Activated T-cell treated with anti-CD3 and anti-CD28 coated beads for 4 hours (primary cell): ENCODE data around the gene HPF1.
A peak's percentile ranks its signal among the peaks of the same experiment; 100 is the strongest.
"Not testable (repeated sequence)": the region's sequence is repeated elsewhere in the genome, so short reads cannot be mapped to it uniquely, and the experiment has no call there.

ENCODE experiments used
- DNase-seq: peaks from one replicate; pipeline ENCODE4 v3.0.0-alpha.2; 2020

The HPF1 gene

DNA sequence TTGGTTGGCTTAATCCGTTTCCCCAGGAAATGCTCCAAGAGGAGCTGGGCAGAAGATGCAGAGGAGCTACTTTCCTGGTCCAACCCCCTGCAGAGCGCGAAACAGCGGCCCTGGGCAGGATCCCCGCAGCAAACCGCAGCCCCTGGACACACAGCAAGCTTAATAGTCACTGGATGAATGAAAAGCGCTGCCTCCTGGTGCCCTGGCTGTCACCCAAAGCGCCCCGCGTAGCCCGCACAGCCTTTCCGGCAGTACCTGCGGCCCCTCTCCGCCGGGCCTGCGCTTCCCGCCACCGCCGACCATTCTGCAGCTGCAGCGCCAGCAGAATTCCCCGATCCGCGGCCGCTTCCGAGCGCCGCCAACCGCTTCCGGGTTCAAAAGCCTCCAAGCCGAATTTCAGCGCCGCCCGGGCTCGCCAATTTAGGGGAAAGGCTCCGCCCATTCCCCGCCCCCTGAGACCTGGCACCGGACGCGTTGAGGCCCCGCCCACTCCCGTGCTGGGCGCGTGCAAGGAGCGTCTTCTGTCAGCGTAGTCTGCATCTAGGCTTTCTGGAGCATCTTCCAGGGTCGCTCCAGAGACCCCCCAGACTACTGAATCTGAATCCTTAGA lies at the start of gene HPF1:
TSS of gene HPF1 (minus strand) at position 370 of the 610 bp plus-strand sequence. CDS start at position 303, 67 bp downstream.
- DNase-seq = peak; percentile 94

DNA sequence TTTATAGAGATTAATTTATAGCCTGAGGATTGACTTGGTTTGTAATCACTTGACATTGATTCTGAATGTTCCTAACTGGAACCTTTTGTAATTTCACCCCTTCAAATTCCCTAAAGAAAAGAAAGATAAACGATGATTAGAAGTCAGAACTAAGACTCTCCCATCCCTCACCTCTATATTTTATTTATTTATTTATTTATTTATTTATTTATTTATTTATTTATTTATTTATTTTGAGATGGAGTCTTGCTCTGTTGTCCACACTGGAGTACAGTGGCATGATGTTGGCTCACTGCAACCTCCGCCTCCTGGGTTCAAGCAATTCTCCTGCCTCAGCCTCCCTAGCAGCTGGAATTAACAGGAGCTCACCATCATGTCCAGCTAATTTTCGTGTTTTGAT lies 49.0 kb upstream of the HPF1 start:
- not testable (repeated sequence) for DNase-seq

DNA sequence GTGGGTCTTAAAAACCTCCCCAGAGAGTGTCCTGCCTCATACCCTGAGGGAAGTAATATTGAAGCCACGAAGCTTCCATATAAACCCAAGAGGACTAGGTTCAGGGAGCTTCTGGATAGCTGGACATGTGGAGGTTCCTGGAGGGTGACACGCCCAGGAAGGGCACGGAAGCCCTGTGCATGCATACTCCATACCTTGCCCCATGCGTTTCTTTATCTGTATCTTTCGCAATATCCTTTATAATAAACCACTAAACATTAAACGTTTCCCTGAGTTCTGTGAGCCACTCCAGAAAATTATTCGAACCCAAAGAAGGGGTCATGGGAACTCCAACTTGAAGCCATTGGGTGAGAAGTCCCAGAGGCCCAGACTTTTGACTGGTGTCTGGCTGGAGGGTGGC lies 45.7 kb upstream of the HPF1 start:
- DNase-seq = no peak

DNA sequence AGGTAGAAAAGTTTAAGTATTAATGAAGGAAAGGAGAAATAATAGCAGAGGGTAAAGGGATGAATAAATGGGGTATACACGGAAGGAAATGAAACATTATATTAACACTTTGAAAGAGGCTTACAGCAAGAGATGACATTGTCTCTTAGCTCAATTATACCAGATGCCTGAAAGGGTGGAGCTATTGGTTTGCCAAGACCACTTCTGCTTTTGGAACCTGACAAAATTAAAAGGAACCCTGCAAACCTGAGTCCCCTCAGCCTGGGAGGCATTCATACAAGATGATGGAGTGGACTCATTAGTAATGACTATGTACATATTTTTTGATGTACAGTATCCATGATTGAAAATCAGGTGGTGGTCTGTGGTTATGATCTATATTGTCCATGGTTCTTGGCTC lies 45.1 kb upstream of the HPF1 start:
- DNase-seq = no peak

DNA sequence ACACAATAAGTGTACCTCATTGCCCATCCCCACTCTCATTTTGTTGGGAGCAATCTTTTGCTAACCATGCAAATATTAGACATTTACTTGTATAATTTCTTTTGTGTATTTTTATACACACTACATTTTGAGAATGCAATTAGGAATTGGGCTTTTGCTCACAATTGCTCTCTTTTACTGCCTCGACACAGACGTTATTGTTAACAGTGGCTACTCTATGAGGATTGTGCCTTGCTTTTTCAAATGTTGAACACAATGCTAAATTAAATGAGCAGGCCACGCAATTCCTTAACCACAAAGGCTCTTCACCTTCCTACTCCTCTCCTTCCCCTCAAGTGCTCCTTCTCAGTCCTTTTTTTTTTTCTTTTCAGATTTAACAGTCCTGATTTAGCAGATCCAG lies 42.8 kb upstream of the HPF1 start:
- no peak for DNase-seq

DNA sequence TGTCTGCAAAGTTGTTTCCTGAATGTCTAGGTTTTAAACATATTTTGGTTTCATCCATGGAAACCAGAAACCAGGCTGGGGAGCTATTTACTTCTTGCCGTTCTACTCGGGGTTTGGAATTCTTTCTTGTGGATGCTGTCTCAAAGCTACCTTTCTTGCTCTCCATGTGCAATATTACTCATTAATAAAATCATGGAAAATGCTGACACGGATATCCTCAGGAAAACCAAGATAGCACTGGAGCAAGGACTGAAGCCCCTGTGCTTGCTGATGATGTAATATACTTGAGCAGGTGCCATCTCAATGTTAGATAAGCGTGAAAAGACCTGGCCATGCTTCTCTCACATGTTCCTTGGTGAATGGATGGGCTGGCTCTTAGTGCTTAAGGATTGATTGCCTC lies 41.5 kb upstream of the HPF1 start:
- DNase-seq = no peak

DNA sequence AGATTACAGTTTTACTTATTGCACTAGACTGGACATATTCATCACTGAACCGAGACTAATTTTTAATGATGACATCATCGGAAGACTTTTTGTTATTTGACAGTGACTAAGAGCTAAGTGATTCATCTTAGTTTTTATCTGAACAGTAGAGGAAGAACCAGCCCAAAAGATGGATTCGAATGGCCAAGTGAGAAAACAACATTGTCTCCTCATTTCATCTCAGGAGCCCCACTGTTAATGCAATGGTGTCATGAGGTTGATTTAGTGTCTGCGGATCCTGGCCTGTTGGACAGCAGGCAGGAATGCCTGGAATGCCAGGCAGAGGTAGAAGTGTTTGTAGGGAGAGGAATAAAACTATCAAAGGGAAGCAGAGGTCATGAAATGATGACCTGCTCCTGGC lies 37.8 kb upstream of the HPF1 start:
- no peak for DNase-seq

DNA sequence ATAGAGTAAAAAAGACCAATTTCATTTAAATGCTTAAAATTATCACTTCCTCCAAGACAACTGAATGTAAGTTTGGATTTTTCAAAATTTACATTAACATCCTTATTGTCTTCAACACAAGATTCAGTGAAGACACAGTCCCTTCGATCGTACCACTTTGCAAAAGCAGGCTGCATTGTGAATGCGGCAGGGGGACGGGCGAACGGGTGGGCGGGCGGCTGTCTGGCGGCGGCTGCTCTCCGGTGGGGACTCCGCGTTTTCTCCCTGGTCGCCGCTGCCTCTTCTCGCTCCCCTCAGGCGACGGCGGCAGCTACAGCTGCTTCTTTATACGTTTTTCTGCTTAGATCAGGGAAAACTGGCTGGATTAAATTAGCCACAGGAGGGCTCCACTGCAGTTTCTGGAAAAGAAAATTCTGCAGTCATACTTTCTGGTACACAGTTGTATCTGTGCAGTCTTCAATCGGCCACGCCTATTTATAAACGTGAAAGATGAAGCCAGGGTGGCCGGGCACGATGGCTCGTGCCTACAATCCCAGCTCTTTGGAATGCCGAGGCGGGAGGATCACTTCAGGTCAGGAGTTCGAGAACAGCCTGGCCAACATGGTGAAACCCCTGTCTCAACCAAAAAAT lies 33.9 kb upstream of the HPF1 start:
- no peak for DNase-seq

DNA sequence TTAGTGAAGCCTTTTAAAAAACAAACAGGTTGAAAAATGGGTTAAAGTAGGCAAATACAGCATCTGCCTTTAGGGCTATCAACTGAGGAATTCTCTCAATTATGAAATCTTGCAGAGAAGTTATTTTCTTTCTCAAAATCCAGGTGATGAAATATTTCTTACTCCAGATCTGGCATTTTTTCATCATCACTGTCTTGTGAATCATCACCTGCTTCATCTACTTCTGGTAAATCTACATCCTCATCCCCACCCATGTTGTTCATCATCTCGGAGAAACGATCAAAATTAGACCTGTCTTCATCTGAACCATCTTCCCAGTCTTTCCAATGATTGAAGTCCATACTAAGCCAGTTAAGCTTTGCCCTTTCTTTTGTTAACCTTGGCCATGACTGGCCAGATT lies 33.3 kb upstream of the HPF1 start:
- DNase-seq = no peak

DNA sequence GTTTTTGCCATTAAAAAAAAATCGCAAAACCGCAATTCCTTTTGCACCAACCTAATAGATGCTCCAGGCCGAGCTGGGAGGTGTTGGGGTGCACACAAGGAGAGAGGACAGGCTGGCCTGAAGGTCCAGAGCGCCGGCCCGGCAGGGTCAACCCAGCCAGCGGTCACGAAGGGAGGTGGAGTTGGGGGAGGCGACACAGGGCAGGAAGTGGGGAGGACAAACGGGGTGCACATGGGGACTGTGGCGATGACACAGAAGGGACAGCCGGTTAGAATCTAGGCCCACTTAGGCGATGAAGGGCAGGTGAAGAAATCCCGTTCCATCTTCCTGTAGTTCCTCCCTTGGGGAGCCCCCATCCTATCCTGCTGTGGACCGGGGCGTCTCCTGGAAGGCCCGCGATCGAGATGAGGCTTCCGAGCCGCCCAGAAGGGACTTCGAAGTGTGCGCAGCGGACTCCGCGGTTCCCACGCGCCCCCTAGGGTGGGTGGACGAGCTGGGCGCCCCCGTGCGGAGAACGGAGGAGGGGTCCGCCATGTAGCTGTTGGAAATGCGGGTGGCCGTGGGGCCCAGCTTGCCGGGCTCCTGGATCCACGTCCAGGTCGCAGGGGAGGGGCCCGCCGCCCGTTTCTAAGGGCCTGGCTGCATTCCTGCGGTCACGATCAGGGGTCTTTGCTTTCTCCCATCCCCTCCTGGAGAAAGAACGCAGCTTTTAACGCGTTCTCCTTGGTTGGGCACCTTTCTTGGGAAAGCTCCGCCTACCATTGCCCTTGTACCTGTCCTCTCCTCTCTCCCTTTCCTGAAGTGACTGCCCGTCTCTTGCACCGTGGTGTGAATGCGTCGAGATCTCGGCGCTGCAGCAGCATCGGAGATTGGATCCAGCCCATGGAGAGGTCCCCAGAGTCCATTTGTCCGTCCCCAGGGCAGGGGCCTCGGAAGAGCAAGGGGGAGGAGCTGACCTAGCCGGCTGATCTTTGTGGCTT lies 17.0 kb upstream of the HPF1 start:
- DNase-seq = no peak

DNA sequence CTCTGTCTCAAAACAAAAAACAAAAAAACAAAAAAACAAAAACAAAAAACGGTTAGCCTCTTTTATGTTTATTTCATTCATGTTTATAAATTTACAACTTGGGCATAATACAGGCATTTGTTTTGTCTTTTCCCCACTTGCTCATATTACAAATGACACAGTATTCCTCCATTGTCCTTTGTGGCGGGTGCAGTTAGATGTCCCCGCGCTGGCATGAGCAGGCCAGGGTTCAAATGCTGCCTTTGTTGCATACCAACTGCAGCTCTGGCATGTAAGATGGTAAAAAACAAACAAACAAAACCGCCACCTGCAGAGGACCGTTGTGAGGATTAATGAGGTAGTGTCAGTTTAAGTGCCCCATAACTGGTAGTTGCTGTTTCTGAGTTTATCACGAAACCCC lies 16.1 kb upstream of the HPF1 start:
- no peak for DNase-seq

DNA sequence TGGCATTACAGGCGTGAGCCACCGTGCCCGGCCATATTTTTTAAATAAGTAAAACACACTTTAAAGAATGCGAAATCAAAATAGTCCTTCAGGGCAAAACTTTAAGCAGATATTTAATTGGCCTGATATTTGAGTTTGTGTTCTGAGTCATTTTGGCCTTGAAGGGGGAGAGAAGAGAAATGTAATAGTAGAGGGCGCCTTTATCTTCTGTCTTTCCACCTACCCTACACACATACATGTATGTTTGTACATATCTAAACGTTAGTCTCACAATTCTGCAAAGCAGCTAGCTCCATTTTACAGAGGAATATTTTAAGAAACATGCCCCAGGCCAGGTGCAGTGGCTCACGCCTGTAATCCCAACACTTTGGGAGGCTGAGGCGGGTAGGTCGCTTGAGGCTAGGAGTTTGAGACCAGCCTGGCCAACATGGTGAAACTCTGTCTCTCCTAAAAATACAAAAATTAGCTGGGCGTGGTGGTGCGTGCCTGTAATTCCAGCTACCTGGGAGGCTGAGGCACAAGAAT lies 13.9 kb upstream of the HPF1 start:
- DNase-seq = not testable (repeated sequence)

DNA sequence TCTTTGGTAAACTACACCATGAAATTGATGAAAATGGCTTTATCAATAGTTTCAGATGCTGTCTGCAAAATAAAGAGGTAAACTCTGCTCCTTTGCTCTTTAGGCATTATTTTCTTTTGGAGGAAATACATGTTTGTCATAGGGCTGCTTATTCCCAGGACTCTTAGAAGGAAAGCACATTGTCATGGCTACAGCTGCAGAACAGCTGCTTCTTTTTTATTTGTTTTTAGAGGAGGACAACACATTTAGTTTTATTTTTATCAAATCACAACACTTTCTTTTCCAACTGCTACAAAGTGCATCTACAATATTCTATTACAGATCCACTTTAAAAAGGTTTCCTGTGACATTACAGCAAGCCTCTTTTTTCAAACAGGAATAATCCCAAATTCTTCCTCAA lies 12.7 kb upstream of the HPF1 start:
- no peak for DNase-seq

DNA sequence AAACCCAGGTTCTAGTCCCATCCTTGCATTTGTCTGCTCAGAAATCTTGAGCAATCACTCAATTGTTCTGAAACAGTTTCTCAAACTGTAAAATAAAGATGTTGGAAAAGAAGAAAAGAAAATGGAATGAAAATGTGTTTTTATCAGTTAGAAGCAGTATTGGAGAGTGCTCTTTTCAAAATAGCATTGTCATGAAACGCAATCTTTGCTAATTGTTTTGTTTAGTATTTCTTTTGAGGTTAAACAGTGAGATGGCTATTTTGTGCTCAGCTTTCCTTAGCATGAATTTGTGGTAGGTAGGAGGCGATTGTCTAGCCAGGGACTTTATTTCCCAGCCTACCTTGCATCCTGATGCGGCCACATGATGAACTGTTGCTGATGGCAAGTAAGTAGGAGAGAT lies 10.6 kb upstream of the HPF1 start:
- no peak for DNase-seq

DNA sequence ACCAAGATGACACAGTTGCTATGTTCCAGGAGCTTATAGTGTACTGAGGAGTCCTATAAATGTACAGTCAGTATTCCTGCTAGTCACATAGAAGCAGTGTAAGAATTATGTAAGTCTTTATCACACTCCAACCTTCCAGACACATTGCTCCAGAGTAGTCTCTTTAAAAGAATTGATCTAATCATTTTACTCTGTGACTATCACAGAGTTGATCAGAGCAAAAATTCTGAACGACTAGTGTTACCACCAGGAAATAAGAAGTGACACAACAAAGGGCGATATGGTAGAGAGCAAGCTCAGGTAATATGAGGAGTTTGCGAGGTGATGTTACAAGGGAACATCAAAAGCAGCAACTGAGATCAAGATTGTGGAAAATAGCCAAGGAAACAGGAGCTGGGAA lies 9.0 kb upstream of the HPF1 start:
- no peak for DNase-seq

DNA sequence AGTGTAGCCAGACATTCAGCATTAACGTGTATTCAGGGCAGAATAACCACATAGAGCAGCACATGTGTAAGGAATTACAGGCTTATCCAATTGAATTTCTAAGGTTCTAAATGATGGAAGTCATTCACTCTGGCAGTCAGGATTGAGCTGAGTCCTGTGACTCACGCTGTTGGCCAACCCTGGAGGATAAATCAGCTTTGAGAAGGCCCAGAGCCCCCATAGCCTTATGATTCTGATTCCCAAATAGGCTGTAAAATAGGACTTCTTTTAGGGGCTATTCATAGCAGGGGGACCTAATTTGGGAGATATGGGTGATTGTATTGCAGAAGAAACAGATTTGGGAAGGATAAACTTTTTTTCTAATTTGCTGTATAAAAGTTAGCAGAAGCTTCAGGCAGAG lies 8.1 kb upstream of the HPF1 start:
- DNase-seq = no peak

DNA sequence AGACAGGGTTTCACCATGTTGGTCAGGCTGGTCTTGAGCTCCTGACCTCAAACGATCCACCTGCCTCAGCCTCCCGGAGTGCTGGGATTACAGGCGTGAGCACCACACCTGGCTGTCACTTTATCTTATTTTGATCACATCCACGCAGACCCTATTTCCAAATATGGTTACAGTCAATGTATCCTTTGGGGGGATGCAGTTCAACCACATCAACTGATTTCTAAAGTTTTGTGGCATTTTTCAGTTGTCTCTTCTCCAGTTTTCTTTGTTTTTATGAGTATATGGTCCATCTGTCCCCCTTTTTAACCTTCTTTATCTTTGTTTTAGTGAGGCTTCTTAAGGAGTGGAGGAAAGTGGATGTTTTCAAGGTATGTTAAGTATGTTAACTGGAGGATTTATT lies 4.1 kb upstream of the HPF1 start:
- no peak for DNase-seq

DNA sequence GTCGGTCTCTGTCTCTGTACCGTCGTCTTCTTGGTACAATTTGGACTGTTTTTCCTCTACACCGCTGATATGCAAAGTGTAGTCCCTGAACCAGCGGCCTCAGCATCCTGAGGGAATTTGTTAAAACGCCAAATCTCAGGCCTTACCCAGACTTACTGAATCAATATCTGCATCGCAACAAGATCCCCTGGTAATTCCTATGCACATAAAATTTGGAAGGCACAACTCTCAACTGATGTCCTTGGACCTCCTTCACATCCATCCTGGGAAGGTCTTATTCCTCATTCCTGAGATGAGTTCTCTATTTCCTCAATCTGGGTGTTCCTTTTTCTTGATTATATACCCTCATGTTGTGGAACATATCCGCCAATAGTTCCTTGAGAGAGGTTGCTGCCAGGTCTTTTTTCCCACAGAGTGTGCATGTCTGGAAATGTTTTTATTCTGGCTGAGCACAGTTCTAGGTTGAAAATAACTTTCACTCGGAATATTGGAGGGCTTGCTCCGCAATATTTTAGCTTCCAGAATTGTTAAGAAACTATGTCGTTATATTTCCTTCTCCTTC lies 738 bp upstream of the HPF1 start:
- no peak for DNase-seq

DNA sequence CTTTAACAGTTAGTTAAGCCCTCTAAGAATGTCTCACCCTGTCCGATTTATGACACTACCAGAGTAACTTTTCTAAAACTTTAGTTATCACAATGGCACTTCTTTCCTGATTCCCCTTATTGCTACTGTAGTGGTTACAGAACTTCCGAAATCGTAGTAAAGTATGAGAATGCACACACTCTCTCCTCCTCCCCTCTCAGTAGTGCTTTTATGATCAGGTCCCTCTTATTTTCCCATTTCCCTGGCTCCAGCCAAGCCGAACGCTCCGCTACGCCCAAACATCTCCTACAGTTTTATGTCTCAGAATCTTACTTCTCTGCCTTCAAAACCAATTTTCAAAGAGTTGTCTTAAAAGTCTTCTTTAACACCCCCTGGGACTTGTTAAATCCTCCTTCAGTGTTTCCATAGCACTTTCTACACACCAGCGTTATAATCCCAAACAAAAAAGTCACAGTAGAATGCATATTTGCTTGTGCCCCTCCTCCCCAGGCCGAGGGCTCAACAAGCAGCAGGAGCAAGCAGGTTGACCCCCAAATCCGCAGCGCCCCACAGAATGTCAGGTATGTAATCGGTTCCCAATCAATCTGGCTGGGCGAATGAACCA lies 671 bp downstream of the HPF1 start:
- no peak for DNase-seq

DNA sequence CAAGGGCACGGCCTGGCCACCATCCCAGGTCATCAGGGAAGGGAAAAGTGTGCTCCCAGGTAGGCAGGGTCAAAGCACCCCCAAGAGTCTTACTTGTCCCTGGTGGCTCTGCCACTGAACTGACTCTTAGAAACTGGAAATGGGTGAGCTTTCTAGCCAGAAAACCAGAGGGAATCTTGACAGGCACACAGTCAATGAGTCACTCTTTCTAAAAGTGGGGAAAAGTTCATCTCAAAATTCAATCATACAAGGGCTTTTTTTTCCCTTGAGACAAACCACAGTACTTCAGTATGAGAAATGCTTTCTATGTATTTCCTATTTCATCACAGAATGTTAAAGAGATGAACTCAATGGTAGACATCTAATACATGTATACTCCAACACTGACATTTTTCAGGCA lies 12.5 kb downstream of the HPF1 start:
- no peak for DNase-seq

DNA sequence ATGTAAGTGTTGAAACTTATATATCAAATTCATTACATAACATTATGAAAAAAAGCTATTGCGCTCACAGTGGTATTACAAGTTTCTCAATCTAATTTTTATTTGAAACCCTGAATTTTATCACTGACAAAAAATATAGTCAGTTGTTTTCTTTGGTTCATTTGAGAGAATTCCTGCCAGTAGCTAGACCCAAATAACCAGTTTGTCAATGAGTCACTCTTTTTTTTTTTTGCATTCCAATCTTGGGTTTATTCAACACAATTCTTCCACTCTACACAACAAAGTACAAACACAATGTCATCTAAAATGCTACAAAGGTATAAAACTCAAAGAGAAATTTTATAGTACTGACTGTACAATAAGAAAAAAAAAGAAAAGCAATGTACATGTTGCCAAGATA lies 13.1 kb downstream of the HPF1 start:
- DNase-seq = no peak

DNA sequence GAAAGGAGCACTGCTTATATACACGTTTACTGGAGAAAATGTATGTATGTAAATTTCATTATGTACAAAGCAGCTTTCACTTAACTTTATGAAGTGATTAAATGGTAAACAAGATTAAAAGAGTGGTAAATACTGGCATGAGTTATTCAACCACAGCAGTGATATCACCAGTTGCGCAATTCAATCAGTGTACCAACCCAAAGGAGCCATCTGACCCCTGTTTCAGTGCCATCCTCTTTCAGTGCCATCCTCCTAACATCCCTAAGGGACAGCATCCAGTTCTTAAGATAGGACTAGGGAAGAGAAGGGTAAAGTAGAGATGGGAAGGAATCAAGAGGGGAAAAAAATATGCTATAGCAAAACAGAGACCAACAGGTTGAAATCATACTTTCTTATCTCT lies 16.2 kb downstream of the HPF1 start:
- DNase-seq = no peak

DNA sequence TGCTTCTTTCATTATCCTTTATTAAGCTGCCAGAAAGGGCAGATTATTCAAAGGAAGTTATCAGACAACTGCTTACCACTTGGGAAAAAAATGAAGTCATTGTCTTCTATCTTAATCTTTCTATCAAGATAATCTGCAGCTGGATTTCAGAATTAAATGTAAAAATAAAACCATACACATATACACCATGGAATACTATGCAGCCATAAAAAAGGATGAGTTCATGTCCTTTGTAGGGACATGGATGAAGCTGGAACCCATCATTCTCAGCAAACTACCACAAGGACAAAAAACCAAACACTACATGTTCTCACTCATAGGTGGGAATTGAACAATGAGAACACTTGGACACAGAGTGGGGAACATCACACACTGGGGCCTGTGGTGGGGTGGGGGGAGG lies 19.1 kb downstream of the HPF1 start:
- DNase-seq = not testable (repeated sequence)
